ENCODE data around the gene TPGS1.
A peak's percentile ranks its signal among the peaks of the same experiment; 100 is the strongest.

TPGS1 gene

DNA sequence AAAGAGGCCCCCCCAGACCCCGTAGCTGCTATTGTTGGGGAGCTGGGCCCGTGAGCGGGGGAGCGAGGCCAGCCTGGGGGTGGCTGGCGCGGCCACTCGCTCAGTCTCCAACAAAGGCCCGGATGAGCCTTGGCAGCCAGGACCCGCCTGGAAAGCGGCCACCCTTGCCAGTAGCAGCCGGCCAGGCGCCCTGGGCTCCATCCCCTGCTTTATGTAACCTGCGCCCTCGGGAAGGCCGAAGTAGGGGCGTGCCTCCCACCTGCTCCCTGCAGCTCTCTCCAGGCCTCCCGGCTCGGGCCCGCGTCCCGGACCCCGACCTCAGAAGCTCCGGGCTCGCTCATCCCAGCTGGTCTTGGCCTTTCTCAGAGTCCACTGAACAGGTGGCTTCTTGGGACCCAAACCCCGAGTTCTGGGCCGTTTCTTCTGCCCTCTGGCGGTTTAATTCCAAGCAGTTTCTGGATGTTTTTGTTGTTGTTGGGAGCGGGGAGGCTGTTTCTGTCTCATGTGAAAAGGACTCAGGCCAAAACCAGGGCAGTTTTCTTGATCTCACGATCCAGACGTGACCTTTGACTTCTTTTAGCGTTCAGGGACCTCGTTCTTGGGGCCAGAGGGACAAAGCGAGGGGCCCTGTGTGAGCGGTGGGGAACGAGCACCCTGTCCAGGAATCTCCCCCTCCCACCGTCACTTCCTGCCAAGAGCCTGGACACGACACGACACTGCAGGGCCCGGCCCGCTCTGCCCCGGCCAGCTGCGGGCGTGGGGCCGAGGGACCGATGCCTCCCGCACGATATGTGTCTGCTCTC, 25.5 kb downstream of the TPGS1 start:
- Histone ChIP-seq H3K4me1 (ENCODE audit: control insufficient read depth, insufficient read depth, low read length) (peaks cover 3% of the 10 kb centered on the region), H3K4me3 (ENCODE audit: low read depth, low read length) (peak overlapping the region; percentile 78), H3K9me3 (ENCODE audit: control insufficient read depth, insufficient read depth, low read length) (no peaks in the 10 kb centered on the region), H3K36me3 (ENCODE audit: control insufficient read depth, insufficient read depth, low read length) (peaks cover 27% of the 10 kb centered on the region), H3K27me3 (ENCODE audit: control insufficient read depth, insufficient read depth, low read length) (no peaks in the 10 kb centered on the region), H3K9ac (ENCODE audit: low read depth, low read length) (peak overlapping the region; percentile 76)

GRCh38 chr19:533364-534058, 26.2 kb downstream of the TPGS1 start:
- peak overlapping the region; percentile 76 for H3K9ac ChIP-seq (ENCODE audit: low read depth, low read length)
- H3K9me3 ChIP-seq (ENCODE audit: control insufficient read depth, insufficient read depth, low read length) = no peaks in the 10 kb centered on the region
- H3K4me1 ChIP-seq (ENCODE audit: control insufficient read depth, insufficient read depth, low read length) = peaks cover 3% of the 10 kb centered on the region
- H3K27me3 ChIP-seq (ENCODE audit: control insufficient read depth, insufficient read depth, low read length) = no peaks in the 10 kb centered on the region
- peaks cover 33% of the 10 kb centered on the region for H3K36me3 ChIP-seq (ENCODE audit: control insufficient read depth, insufficient read depth, low read length)
- H3K4me3 ChIP-seq (ENCODE audit: low read depth, low read length) = peak overlapping the region; percentile 78

- Histone ChIP-seq H3K9ac (ENCODE audit: low read depth, low read length) (no peak overlapping the region), H3K4me1 (ENCODE audit: control insufficient read depth, insufficient read depth, low read length) (peaks cover 3% of the 10 kb centered on the region), H3K36me3 (ENCODE audit: control insufficient read depth, insufficient read depth, low read length) (peaks cover 39% of the 10 kb centered on the region), H3K27me3 (ENCODE audit: control insufficient read depth, insufficient read depth, low read length) (no peaks in the 10 kb centered on the region), H3K9me3 (ENCODE audit: control insufficient read depth, insufficient read depth, low read length) (no peaks in the 10 kb centered on the region), H3K4me3 (ENCODE audit: low read depth, low read length) (no peak overlapping the region)
Measured at GRCh38 chr19:534088-534487, 26.8 kb downstream of the TPGS1 start.

DNA sequence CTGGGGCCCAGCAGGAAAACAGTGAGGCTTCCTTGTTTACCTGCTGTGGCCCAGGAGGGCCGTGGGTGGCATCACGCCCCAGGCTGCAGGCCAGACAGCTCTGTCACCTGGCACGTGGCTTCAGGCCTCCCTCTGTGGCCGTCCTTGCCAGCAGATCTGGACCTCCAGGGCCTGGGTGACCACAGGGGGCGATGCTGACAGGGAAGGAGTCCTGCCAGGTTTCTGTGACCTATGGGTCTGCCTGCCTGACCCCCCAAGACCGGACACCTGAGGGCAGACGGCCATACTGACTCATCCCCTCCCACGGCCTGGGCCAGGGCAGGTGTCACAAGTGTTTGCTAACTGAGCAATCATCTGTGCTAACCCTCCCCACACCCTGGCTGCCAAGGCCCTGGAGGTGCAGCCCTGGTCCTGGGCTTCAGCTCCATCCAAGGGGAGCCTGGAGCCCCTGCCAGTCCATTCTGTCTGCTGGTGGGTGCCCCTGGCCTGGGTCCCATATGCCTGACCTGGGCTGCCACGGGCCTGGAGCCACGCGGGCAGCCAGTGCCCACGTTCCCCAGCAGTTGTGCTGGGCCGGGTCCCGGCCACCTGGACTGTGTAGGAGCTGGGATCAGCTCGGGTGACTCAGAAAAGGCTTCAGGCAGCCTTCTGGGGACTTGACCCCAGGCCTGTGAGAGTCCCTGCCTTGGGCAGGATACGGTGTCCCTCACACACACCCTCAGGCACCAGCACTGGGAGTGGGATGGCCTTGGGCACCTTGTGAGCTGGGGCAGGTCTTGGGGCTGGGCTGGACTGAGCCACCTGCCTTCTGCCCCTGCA, 27.9 kb downstream of the TPGS1 start:
- H3K4me3 ChIP-seq (ENCODE audit: low read depth, low read length) = no peak overlapping the region
- H3K9me3 ChIP-seq (ENCODE audit: control insufficient read depth, insufficient read depth, low read length) = no peaks in the 10 kb centered on the region
- no peak overlapping the region for H3K9ac ChIP-seq (ENCODE audit: low read depth, low read length)
- peaks cover 3% of the 10 kb centered on the region for H3K4me1 ChIP-seq (ENCODE audit: control insufficient read depth, insufficient read depth, low read length)
- H3K27me3 ChIP-seq (ENCODE audit: control insufficient read depth, insufficient read depth, low read length) = no peaks in the 10 kb centered on the region
- peaks cover 45% of the 10 kb centered on the region for H3K36me3 ChIP-seq (ENCODE audit: control insufficient read depth, insufficient read depth, low read length)

- no peaks in the 10 kb centered on the region for H3K9me3 ChIP-seq (ENCODE audit: control insufficient read depth, insufficient read depth, low read length)
- H3K36me3 ChIP-seq (ENCODE audit: control insufficient read depth, insufficient read depth, low read length) = peaks cover 49% of the 10 kb centered on the region
Measured at GRCh38 chr19:536031-536880, 29.0 kb downstream of the TPGS1 start.

DNA sequence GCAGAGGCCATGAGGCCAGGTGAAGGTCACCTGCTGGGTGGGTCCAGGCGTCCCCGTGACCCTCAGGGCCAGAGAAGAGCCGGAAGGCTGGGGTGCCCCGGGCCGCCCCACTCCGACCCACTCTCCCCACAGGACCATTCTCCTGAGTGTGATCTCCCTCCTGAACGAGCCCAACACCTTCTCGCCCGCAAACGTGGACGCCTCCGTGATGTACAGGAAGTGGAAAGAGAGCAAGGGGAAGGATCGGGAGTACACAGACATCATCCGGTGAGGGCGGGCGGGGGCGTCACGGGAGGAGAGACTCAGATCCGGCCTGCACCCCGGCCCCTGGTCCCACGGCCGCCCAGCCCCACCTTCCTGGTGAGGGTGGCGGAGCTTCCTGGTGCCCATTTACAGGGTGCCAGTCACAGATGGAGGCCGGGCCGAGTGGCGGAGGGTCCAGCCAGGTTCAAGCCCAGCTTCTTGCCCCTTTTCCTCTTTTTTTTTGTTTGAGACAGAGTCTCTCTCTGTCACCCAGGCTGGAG, 29.6 kb downstream of the TPGS1 start:
- H3K27me3 ChIP-seq (ENCODE audit: control insufficient read depth, insufficient read depth, low read length) = no peaks in the 10 kb centered on the region
- no peaks in the 10 kb centered on the region for H3K9me3 ChIP-seq (ENCODE audit: control insufficient read depth, insufficient read depth, low read length)
- peaks cover 3% of the 10 kb centered on the region for H3K4me1 ChIP-seq (ENCODE audit: control insufficient read depth, insufficient read depth, low read length)
- no peak overlapping the region for H3K4me3 ChIP-seq (ENCODE audit: low read depth, low read length)
- peaks cover 54% of the 10 kb centered on the region for H3K36me3 ChIP-seq (ENCODE audit: control insufficient read depth, insufficient read depth, low read length)
- no peak overlapping the region for H3K9ac ChIP-seq (ENCODE audit: low read depth, low read length)

More at GRCh38 chr19:536031-536880, 29.0 kb downstream of the TPGS1 start:
- H3K4me1 ChIP-seq (ENCODE audit: control insufficient read depth, insufficient read depth, low read length) = peaks cover 3% of the 10 kb centered on the region
- H3K27me3 ChIP-seq (ENCODE audit: control insufficient read depth, insufficient read depth, low read length) = no peaks in the 10 kb centered on the region
- H3K9ac ChIP-seq (ENCODE audit: low read depth, low read length) = no peak overlapping the region
- H3K4me3 ChIP-seq (ENCODE audit: low read depth, low read length) = no peak overlapping the region

- Histone ChIP-seq H3K27me3 (ENCODE audit: control insufficient read depth, insufficient read depth, low read length) (no peaks in the 10 kb centered on the region), H3K4me3 (ENCODE audit: low read depth, low read length) (no peak overlapping the region), H3K4me1 (ENCODE audit: control insufficient read depth, insufficient read depth, low read length) (no peaks in the 10 kb centered on the region), H3K9me3 (ENCODE audit: control insufficient read depth, insufficient read depth, low read length) (no peaks in the 10 kb centered on the region), H3K9ac (ENCODE audit: low read depth, low read length) (no peak overlapping the region), H3K36me3 (ENCODE audit: control insufficient read depth, insufficient read depth, low read length) (peaks cover 59% of the 10 kb centered on the region)
Measured at GRCh38 chr19:538641-539428, 31.5 kb downstream of the TPGS1 start.

- no peaks in the 10 kb centered on the region for H3K4me1 ChIP-seq (ENCODE audit: control insufficient read depth, insufficient read depth, low read length)
- H3K27me3 ChIP-seq (ENCODE audit: control insufficient read depth, insufficient read depth, low read length) = no peaks in the 10 kb centered on the region
- H3K4me3 ChIP-seq (ENCODE audit: low read depth, low read length) = no peak overlapping the region
- H3K36me3 ChIP-seq (ENCODE audit: control insufficient read depth, insufficient read depth, low read length) = peaks cover 59% of the 10 kb centered on the region
- H3K9me3 ChIP-seq (ENCODE audit: control insufficient read depth, insufficient read depth, low read length) = no peaks in the 10 kb centered on the region
- no peak overlapping the region for H3K9ac ChIP-seq (ENCODE audit: low read depth, low read length)
Measured at GRCh38 chr19:539429-540030, 32.2 kb downstream of the TPGS1 start.

GRCh38 chr19:540867-541637, 33.8 kb downstream of the TPGS1 start:
- H3K36me3 ChIP-seq (ENCODE audit: control insufficient read depth, insufficient read depth, low read length) = peaks cover 45% of the 10 kb centered on the region
- H3K9me3 ChIP-seq (ENCODE audit: control insufficient read depth, insufficient read depth, low read length) = no peaks in the 10 kb centered on the region

GRCh38 chr19:541699-542098, 34.4 kb downstream of the TPGS1 start:
- peaks cover 38% of the 10 kb centered on the region for H3K36me3 ChIP-seq (ENCODE audit: control insufficient read depth, insufficient read depth, low read length)
- no peak overlapping the region for H3K4me3 ChIP-seq (ENCODE audit: low read depth, low read length)
- H3K4me1 ChIP-seq (ENCODE audit: control insufficient read depth, insufficient read depth, low read length) = no peaks in the 10 kb centered on the region
- H3K9ac ChIP-seq (ENCODE audit: low read depth, low read length) = no peak overlapping the region
- H3K9me3 ChIP-seq (ENCODE audit: control insufficient read depth, insufficient read depth, low read length) = no peaks in the 10 kb centered on the region
- no peaks in the 10 kb centered on the region for H3K27me3 ChIP-seq (ENCODE audit: control insufficient read depth, insufficient read depth, low read length)

More at GRCh38 chr19:540867-541637, 33.8 kb downstream of the TPGS1 start:
- H3K4me3 ChIP-seq (ENCODE audit: low read depth, low read length) = no peak overlapping the region
- no peaks in the 10 kb centered on the region for H3K4me1 ChIP-seq (ENCODE audit: control insufficient read depth, insufficient read depth, low read length)
- H3K9ac ChIP-seq (ENCODE audit: low read depth, low read length) = no peak overlapping the region
- H3K27me3 ChIP-seq (ENCODE audit: control insufficient read depth, insufficient read depth, low read length) = no peaks in the 10 kb centered on the region

Measured in iPS-15b (cell line).